B cell (primary cell): ENCODE data around the gene PLEKHM1.
"Not testable (repeated sequence)": the region's sequence is repeated elsewhere in the genome, so short reads cannot be mapped to it uniquely, and the experiment has no call there.

Experiments
- CTCF ChIP-seq: fragments of 200-600 bp; IDR thresholded peaks from one replicate; pipeline ENCODE4 v1.8.0; 2022; ENCODE audit warnings: antibody characterized with exemption, mild to moderate bottlenecking
- EZH2 ChIP-seq: IDR thresholded peaks from 2 replicates; pipeline ENCODE4 v1.6.1; 2012; ENCODE audit warnings: borderline replicate concordance, low read depth, mild to moderate bottlenecking, moderate library complexity, low read length; ENCODE audit not compliant: insufficient read depth, poor library complexity, severe bottlenecking

DNA sequence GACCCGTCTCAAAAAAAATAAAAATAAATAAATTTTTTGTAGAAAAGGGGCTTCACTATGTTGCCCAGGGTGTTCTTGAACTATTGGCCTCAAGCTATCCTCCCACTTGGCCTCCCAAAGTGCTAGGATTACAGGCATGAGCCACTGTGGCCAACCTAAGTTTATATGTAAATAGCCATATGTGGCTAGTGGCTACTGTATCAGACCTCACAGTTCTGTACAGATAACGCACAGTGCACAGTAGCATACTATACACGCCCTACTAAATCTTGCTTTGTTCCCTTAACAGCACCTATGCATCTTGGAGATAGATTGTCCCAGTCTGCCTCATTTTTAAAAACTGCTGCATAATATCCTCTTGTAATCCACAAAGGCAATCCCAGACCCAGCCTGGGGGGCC lies 8.7 kb upstream of the PLEKHM1 start:
- not testable (repeated sequence) for TF ChIP-seq CTCF, EZH2
